ENCODE measurements around the gene AKAP6. TPM values are rescaled to one million over a fixed set of nuclear protein-coding genes. Genes with fewer than 3 reads are reported as not detected.

AKAP6 gene
- total RNA-seq, 4 donors from 2014 or later, result 2.0 to 11.0 (median 4.2) TPM

DNA sequence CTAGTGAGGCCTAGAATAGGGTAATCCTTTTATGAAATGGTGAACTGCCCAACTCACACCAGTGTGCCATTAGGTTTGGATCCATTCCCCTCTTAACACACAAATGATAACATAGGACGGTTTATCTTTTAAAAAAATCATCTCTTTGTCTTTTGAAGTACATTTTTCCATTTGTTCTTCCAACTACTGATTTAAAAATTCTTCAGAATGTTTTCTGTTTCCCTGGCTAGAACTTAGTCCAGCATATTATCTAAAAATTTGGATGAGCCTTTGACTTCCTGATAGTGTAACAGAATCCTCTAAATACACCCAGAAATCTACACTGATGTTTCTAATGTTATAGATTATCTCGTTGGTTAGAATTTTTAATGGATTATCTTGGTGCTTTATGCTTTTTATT is 359.8 kb downstream of the AKAP6 start:
- Histone ChIP-seq H3K4me1 (no peaks in the 10 kb centered on the region), H3K36me3 (no peaks in the 10 kb centered on the region), H3K27me3 (no peaks in the 10 kb centered on the region), H3K27ac (no peak overlapping the region), H3K4me3 (no peak overlapping the region), H3K9me3 (no peaks in the 10 kb centered on the region)
- TF ChIP-seq EP300 (IDR thresholded peaks at IDR 0.05) (no peak), POLR2A (IDR thresholded peaks at IDR 0.05) (no peak), POLR2AphosphoS5 (IDR thresholded peaks at IDR 0.05) (no peak)
- TF ChIP-seq, protein P1, sequence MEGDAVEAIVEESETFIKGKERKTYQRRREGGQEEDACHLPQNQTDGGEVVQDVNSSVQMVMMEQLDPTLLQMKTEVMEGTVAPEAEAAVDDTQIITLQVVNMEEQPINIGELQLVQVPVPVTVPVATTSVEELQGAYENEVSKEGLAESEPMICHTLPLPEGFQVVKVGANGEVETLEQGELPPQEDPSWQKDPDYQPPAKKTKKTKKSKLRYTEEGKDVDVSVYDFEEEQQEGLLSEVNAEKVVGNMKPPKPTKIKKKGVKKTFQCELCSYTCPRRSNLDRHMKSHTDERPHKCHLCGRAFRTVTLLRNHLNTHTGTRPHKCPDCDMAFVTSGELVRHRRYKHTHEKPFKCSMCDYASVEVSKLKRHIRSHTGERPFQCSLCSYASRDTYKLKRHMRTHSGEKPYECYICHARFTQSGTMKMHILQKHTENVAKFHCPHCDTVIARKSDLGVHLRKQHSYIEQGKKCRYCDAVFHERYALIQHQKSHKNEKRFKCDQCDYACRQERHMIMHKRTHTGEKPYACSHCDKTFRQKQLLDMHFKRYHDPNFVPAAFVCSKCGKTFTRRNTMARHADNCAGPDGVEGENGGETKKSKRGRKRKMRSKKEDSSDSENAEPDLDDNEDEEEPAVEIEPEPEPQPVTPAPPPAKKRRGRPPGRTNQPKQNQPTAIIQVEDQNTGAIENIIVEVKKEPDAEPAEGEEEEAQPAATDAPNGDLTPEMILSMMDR (IDR thresholded peaks at IDR 0.05), result no peak
- no peak for DNase-seq (ENCODE audit: low spot score in 2 of 2)
- whole genome bisulfite sequencing, result 65% methylated on average over 2 of the region's 2 CpGs

DNA sequence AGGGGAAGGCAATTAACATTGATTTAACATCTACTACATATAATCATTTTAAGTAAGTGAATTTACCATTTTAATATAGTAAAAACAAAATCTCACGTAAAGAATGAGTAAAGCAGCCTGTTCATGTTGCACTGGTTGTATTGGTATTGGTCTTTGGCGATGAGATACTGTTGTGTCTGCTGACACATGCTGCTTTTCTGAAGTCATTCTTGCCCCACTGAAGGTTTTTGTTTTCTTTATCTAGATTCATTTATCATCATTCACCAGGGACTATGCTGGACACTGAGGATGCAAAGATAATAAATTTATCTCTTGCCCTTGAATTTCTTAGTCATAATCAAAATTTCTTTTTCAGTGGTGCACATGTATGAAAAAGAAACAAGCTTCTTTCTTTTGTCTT is 363.3 kb downstream of the AKAP6 start:
- 93% methylated on average over 2 of the region's 2 CpGs for WGBS

DNA sequence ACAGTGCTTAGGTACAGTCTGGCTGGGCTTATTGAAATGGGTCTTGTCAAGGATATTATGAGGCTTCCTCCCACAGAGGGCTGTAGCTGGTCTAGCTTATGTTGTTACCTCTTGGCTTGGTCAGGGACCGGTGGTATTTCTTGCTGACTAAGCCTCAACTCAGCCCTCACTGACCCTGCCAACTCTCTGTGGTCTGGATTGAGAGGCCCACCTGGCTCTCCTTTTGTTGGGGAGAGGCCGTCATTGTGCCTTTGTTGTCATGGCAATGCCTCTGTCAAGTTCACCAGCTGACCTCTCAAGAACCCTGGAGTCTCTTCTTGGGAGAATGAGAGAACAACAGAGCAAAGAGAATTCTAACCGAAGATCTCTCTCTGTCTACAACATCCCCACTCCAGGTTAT is 364.0 kb downstream of the AKAP6 start:
- Histone ChIP-seq H3K27ac (no peak overlapping the region), H3K36me3 (no peaks in the 10 kb centered on the region), H3K9me3 (no peaks in the 10 kb centered on the region), H3K4me3 (no peak overlapping the region), H3K27me3 (no peaks in the 10 kb centered on the region), H3K4me1 (no peaks in the 10 kb centered on the region)
- no peak for TF ChIP-seq EP300 (IDR thresholded peaks at IDR 0.05)
- TF ChIP-seq, protein P1 (IDR thresholded peaks at IDR 0.05), result no peak
- no peak for TF ChIP-seq POLR2AphosphoS5 (IDR thresholded peaks at IDR 0.05)
- TF ChIP-seq POLR2A (IDR thresholded peaks at IDR 0.05), result no peak
- no peak for DNase-seq (ENCODE audit: low spot score in 2 of 2)
- WGBS, result 77% methylated on average over 3 of the region's 3 CpGs

More for the DNA sequence above, 363.3 kb downstream of the AKAP6 start:
- no peaks in the 10 kb centered on the region for H3K36me3 ChIP-seq
- H3K4me1 ChIP-seq, result no peaks in the 10 kb centered on the region
- H3K27ac ChIP-seq, result no peak overlapping the region
- H3K9me3 ChIP-seq, result no peaks in the 10 kb centered on the region
- TF ChIP-seq EP300 (IDR thresholded peaks at IDR 0.05), result no peak
- no peak for TF ChIP-seq POLR2AphosphoS5 (IDR thresholded peaks at IDR 0.05)
- no peak for TF ChIP-seq POLR2A (IDR thresholded peaks at IDR 0.05)
- TF ChIP-seq, protein P1 (IDR thresholded peaks at IDR 0.05), result no peak
- H3K27me3 ChIP-seq, result no peaks in the 10 kb centered on the region
- DNase-seq (ENCODE audit: low spot score in 2 of 2), result no peak
- no peak overlapping the region for H3K4me3 ChIP-seq

DNA sequence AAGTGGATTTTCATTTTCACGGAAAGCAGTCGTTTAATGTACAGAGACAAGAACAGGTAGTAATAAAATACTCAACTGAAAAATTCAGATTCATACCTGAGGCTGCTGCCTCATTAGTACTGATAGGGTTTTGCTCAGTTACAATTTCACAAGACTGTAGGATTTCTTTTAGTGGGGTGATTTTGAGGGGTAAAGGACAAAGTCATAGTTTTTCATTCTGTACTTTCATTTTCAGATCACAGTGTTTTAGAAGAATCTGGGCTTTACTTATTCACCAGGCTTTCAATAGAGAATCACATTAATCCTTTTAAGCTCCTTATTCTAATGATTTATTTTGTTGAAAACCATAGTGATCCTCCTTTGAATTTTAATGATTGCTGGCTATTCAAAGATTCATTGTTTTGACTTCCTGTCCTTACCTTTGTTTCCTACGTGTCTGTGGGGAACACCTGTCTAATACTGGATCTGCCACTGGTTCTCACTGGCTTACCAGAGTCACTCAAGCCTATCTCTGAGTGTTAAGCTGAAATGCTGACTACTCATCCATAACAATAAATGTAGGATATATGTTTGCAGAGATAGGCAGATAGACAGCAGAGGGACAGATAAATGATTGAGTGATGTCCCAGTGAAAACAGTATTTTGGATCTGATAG is 365.8 kb downstream of the AKAP6 start:
- H3K36me3 ChIP-seq, result no peaks in the 10 kb centered on the region
- no peak overlapping the region for H3K4me3 ChIP-seq
- no peaks in the 10 kb centered on the region for H3K9me3 ChIP-seq
- no peaks in the 10 kb centered on the region for H3K4me1 ChIP-seq
- 69% methylated on average over 3 of the region's 3 CpGs for WGBS
- H3K27ac ChIP-seq, result no peak overlapping the region
- TF ChIP-seq POLR2AphosphoS5 (IDR thresholded peaks at IDR 0.05) (no peak), POLR2A (IDR thresholded peaks at IDR 0.05) (no peak), EP300 (IDR thresholded peaks at IDR 0.05) (no peak)
- TF ChIP-seq, protein P1 (IDR thresholded peaks at IDR 0.05), result no peak
- H3K27me3 ChIP-seq, result no peaks in the 10 kb centered on the region
- no peak for DNase-seq (ENCODE audit: low spot score in 2 of 2)

DNA sequence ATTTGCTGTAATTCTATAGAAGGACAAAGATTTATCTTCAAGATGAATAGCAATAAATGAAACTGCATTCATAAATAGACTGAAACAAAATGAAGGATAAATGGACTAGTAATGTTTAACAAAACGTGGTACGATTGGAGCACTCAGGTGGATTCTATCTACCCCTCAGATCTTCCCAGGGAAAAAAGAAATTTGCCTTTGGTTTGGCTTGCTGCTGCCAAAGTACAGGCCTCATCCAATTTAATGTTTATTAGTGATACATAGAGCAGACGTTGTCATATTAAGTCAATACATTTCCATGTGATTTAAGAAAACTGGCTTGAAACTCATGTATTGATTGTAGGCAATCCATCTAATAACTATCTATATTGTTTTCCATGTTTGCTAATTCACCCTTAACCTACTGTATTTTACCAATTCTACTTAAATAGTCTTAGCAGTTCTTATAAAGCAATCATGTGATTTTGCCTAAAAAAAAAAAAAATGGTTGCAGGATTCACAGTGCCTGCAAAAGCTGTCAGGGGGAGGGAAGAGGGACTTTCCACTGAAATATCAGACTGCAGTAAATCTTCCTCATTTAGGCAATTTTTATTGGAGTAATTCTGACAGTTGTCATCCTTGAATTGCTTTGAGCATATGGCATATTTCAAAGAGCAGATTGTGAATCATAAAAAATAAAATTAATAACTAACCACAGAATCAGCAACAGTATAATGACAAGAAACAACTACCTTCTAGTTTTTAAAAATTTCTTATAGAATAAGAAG is 367.4 kb downstream of the AKAP6 start:
- TF ChIP-seq POLR2AphosphoS5 (IDR thresholded peaks at IDR 0.05) (no peak), POLR2A (IDR thresholded peaks at IDR 0.05) (no peak), EP300 (IDR thresholded peaks at IDR 0.05) (no peak)
- TF ChIP-seq, protein P1 (IDR thresholded peaks at IDR 0.05), result no peak
- Histone ChIP-seq H3K27ac (no peak overlapping the region), H3K36me3 (no peaks in the 10 kb centered on the region), H3K27me3 (no peaks in the 10 kb centered on the region), H3K9me3 (no peaks in the 10 kb centered on the region), H3K4me3 (no peak overlapping the region), H3K4me1 (no peaks in the 10 kb centered on the region)
- DNase-seq (ENCODE audit: low spot score in 2 of 2), result no peak
- 95% methylated on average over 3 of the region's 3 CpGs for WGBS
